HG02938 (cell line): ENCODE measurements around the gene VAPA.

Experiments used
- ATAC-seq: cut with Tn5 transposase; IDR thresholded peaks from one replicate; pipeline ENCODE4 v1.9.1; 2021; ENCODE audit warnings: mild to moderate bottlenecking, moderate library complexity; ENCODE audit not compliant: unreplicated experiment

The VAPA gene

DNA sequence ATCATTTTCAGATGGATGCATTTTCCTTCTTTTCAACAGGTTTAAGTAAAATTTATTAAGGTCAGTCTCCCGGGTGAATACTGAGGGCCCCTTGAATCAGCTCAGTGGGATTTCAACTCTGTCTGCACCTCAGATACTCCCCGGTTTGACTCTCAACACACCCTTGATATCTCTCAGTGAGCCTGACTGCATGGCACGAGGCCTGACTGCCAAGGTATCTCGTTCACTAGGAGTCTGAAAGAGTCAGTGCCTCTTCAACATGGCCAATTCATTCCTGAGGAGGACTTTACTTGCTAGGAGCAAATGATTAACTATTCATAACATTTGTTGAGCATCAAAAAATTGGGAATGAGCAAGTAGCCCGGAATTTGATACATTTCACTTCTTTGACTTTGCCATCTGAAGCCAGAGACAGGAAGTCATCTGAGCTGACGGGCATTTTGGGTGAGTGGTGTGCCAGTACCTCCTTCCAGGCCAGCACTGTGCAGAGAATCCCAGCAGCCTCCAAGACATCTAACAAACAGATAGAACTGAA lies 81.0 kb downstream of the VAPA start:
- ATAC-seq = no peak

DNA sequence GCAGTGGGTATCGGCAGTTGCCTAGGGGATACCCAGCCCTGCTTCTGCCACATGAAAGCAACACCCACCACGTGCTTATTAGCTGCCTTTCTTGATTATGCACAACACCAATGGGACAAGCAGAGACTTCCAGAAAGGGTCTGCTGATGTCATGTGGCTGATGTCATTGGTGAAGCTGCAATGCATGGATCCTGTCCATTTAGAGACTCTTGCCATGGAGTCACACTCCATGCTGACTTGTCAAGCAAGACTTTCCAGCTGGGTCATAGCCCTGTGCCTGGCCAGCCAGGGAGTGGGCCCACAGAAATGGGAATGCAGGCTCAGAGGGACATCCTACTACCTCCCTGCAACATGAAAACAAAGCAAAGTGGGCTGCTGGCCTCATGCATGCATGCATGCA lies 81.8 kb downstream of the VAPA start:
- no peak for ATAC-seq

DNA sequence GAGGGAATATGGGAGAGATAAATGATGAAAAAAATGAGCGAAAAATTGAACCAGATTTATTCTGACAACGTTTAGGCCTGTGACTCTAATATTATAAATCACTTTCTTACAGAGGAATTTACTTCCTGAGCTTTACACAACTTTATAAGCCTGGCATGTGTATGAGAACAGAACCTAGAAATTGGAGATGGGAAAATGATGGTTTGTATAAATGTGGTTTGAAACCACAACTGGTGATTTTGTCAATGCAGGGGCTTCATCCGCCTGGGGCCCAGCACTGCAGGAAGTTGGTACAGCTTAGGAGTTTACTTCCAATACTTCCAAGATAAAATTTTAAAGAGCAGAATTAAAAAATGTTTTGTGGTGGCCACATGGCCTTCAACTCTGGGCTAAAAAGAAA lies 82.3 kb downstream of the VAPA start:
- no peak for ATAC-seq

DNA sequence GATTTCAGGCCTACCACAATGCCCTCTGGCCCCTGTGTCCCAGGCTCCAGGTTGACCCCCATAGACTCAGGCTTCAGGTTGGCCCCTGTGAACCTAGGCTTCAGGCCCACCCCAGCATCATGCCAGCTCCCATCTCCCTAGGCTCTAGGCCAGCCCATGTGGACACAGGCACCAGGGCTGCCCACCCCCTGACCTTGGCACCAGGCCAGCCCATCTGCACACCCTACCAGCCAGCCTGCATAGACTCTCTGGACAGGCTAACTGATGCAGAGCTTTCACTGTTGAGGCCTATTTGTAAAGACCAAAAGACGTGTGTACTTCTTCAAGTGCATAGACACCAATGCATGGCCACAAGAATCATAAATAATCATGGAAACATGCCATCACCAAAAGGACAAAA lies 83.9 kb downstream of the VAPA start:
- no peak for ATAC-seq

DNA sequence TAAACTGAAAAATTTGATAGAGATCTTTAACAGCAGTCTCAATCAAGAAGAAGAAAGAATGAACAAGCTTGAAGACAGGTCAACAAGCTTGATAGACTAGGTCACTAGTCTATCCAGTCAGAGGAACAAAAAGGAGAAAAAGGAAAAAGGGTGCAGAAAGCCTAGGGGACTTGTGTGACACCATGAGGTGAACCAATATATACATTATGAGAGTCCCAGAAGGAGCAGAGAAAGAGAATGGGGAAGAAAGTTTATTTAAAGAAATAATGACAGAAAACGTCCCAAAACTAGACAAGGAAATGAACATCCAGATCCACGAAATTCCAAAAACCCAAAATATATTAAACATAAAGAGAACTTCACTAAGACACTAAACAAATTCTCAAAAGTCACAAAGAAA lies 84.5 kb downstream of the VAPA start:
- ATAC-seq = no peak

DNA sequence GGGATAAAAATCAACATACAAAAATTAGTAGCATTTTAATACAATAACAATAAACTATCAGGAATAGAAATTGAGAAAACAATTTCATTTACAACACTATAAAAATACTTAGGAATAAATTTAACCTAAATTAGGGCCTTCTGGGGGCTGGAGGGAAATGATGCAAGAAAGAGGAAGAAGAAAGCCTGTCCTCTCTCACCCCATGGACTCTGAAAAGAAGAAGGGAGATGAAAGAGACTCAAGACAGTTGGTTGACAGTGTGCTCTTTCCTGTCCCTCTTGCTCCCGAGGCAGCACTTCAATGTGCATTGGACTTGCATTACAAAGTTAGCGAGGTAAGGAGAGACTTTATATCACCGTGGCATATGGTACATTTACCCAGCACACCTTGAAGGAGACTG lies 88.5 kb downstream of the VAPA start:
- ATAC-seq = no peak

DNA sequence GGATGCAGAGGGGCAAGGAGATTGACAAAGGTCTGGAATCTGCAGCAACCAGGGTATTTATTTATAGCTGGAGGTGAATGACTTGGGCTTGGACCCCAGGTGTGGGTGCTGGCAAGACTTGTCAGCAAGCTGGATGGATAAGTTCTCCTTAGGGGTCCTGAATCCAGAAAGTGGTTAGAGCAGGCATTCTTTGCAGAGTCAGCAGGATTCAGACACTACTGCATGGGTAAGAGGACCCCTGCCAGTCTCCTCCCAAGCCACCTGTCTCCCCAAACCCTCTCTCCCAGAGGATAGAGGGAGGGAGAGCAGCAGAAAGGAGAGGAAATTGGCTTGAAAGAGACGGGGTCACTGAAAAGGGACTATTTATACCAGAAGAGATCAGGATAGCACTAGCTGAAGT lies 89.5 kb downstream of the VAPA start:
- ATAC-seq = no peak

DNA sequence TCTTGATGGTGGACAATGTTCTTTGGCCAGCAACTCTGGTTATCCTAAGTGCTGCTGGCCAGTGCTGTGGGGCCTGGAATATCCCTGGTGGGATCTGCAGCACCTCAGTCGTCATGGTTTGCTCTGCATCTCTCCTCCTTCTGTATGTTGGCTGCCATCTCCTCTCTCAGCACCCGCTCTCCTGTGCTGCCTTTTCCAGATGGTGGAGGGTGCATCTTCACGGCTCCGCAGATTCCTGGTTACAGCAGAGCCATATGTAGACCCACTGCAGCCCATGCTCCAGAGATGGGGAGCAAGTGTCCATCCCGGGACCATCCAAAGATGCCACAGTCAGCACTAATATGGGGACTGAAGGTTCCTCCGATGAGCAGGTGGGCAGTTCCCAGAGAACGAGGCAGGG lies 90.0 kb downstream of the VAPA start:
- no peak for ATAC-seq

DNA sequence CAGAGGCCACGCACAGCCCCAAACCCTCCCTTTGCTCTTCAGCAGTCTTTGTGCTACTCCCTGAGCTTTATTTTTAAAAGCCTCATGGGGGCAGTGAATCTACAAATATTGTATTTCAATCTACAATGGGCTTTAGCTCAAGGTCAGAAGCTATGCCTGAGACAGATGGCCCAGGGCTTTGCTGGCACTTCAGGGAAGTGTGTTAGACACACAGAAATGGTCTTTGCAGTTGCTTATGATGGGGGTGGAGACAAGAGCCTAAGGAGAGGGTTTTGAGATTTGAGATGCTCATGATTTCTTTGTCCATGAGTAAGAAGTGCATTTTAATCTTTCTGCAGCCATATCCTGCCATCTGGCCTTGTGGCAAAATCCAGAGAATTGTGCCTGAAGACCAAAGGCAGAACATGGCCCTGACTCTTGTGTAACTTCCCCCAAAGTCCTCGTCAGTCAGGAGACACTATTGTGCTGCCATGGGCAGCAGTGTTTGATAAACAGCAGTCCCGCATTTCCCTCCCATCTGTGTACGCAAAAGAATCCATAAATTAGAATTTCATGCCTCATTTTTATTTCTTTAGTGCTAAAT lies 92.6 kb downstream of the VAPA start:
- ATAC-seq = no peak

DNA sequence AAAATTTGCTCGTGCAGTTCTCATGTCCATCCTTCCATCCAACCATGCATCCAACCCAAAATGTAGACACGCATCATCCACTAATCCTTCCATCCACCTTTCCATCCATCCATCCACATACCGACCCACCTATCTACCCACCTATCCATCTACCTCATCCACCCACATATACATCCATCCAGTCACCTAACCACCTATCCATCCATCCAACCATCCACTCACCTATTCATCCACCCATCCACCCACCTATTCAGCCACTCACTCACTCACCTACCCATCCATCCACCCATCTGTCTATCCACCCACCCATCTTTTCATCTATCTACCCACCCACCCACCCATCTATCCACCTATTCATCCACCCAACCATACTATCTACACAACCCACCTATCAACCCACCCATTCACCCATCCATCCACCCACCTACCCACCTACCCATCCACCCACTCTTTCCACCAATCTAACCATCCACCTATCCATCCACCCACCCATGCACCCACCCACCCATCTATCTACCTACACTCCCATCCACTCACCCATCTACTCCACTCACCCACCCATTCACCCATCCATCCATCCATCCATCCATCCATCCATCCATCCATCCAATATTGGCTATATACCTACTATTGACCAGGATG lies 94.3 kb downstream of the VAPA start:
- ATAC-seq = no peak
